Fibroblast of the conjunctiva (primary cell): ENCODE measurements around the gene DCAF6.
"Not testable (repeated sequence)": the region's sequence is repeated elsewhere in the genome, so short reads cannot be mapped to it uniquely, and the experiment has no call there.

Source experiments
- DNase-seq: peaks from one replicate; pipeline ENCODE4 v3.0.0-alpha.2; 2010; ENCODE audit warnings: low read depth

Gene DCAF6, protein sequence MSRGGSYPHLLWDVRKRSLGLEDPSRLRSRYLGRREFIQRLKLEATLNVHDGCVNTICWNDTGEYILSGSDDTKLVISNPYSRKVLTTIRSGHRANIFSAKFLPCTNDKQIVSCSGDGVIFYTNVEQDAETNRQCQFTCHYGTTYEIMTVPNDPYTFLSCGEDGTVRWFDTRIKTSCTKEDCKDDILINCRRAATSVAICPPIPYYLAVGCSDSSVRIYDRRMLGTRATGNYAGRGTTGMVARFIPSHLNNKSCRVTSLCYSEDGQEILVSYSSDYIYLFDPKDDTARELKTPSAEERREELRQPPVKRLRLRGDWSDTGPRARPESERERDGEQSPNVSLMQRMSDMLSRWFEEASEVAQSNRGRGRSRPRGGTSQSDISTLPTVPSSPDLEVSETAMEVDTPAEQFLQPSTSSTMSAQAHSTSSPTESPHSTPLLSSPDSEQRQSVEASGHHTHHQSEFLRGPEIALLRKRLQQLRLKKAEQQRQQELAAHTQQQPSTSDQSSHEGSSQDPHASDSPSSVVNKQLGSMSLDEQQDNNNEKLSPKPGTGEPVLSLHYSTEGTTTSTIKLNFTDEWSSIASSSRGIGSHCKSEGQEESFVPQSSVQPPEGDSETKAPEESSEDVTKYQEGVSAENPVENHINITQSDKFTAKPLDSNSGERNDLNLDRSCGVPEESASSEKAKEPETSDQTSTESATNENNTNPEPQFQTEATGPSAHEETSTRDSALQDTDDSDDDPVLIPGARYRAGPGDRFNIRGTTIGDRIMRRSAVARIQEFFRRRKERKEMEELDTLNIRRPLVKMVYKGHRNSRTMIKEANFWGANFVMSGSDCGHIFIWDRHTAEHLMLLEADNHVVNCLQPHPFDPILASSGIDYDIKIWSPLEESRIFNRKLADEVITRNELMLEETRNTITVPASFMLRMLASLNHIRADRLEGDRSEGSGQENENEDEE

DNA sequence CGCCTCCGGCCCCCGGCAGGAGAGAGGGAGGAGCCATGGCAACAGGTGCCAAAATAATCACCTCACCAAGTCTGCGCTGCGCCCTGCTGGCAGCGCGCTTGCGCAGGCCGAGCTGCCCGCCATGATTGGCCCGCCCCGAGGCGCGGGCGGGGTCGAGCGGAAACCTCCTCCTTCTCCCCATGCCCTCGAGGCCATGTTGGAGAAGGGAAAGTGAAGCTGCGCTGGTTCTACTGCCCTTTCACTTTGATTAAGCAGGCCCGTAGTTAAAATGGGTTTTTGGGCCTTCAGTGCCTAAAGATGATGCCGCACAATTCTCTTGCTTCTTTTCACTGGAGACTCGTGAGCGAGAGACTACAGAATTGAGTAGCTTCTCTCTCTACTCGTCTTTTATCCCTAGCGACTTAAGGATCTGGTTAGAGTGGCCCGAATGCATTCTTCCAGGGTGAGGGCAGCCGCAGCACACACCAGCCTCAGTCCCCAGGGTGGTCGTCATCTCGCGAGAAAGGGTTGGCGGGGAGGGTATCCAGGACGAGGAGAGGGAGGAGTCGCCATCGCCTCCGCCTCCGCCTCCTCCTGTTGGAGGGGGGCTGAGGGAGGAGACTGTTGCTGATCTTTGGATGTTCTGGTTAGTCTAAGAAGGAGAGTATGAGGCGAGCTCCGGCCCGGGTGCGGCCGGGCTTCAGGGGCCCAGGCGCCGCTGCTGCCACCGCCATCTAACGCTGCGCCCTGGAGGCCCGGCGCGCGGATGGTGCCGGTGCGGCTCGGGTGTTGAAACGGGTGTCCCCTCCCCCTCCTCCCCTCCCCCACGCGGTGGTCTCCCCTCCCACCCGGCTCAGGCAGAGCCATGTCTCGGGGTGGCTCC is at the start of gene DCAF6:
Gene DCAF6, plus strand, starts transcription at position 616 of the 862 bp plus-strand sequence. Its CDS starts 229 bp downstream, at position 845.
- DNase-seq: peak; percentile 98

DNA sequence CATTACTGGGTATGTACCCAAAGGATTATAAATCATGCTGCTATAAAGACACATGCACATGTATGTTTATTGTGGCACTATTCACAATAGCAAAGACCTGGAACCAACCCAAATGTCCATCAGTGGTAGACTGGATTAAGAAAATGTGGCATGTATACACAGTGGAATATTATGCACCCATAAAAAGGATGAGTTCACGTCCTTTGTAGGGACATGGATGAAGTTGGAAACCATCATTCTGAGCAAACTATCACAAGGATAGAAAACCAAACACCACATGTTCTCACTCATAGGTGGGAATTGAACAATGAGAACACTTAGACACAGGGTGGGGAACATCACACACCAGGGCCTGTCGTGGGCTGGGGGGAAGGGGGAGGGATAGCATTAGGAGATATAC is 49.3 kb upstream of the DCAF6 start:
- not testable (repeated sequence) for DNase-seq

DNA sequence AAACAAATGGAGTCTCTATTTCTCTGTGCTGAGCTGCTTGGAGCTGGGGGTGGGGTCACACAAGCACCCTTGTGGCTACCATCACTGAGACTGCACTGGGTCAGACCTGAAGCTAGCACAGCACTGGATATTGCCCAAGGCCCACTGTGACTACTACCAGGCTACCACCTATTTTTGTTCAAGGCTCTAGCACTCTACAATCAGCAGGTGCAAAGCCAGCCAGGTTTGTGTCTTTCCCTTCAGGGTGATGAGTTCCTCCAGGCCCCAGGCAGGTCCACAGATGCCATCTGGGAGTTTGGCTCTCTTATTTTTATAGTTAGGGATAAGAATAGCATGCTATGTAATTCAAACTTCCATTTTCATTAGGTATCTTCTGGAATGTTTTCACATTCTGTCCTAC is 46.1 kb upstream of the DCAF6 start:
- no peak for DNase-seq

DNA sequence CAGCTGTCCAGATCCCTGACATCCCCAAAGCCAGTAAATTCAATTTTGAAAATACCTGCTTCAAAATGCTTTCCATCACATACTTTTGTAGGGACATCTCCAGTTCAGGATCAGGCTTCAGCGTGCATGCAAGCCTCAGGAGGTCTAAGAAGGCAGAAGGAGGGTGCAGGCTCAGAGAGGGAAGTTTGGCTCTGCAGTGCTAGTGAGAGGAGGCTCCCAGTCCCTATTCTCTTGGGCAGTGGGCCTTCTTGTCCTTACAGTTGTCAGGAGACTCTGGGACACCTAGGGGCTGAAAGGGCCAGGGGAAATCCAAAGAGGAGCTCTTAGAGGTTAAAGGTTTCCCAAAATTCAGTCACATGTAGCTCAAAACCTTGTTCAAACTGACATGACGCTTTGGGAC is 42.7 kb upstream of the DCAF6 start:
- no peak for DNase-seq

DNA sequence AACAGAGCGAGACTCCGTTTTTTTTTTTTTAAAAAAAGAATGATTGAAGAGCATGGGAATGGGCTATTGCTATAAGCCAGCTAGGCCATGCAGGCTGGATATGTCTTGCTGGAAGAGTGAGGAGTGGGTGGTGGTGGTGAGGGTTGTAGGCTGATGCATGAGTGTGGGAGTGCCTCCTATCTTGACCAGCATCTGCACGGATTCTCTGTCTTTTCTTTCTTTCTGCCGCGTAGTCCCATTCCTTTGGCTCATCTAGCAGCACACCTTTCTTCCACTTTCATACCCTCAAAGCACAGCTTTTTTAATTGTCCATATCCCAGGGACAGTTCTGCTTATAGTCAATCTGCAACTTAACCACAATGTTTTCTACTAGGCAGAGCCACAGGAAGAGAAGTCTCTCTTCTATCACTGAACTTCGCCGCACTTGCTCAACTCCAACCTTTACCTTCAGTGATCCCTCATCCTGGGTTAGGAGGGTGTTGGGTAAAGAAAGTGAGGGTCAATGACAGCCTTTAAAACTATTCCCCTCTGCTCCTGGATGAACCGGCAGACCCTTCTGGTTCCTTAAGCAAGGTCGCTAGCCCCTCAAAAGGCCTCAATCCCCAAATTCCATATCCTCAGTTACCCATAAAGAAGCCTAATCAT is 37.8 kb upstream of the DCAF6 start:
- no peak for DNase-seq

DNA sequence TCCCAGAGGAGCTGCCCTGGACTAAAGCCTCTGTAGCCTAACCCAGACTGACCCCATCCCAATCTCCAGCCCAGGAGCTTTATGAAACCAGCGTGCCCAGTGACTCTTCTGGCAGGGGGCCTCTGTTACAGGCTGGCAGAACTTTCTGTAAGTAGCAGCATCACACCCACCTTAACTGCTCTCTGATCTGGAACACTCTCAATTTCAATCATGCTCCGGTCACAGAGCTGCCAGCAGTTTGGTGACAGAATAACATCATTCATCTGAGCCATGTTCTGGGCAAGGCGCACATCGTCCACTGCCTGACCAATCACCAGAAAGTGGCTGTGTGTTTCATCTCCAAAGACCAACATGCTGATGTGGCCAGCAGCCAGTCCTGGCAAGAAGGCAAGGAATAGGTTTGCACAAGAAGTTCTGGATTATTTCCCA is 37.2 kb upstream of the DCAF6 start:
- DNase-seq: no peak

DNA sequence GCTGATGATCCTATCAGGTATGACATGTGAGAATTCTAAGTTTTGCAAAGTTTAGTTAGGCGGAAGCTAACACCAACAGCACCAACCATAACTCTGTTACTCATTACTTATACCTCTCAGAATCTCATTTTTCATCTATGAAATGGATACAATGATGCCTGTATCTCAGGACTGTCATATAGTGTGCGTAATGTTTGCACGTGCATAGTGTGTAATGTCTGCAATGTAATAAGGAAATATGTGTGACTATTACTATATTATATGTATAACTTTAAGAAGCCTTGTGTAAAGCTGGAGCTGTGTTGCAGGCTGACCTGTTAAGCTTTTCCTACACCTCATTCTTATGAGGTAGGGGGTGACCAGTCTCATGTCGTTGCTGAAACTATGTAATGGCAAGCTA is 35.6 kb upstream of the DCAF6 start:
- DNase-seq: no peak

DNA sequence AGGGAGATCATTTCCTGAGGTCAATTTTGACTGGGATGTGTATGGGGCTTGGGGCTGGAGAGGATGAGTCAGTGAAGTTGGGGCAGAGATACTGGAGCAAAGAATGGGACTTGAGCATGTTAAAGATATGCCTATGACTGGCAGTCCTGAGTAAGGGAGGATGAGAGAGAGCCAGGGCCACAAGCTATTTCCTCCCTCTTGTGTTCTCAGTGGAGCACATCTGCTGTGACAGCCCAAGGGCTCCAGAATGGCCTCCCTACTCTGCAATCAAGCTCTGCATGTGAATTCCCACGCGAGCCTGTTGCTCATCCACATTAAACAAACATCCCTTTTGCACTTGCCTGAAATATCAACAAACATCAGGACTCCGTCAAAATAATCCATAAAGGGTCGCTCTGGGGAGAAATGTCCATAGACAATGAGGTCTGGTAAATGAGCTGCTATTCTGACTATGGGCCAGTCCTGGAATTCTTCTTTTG is 31.8 kb upstream of the DCAF6 start:
- no peak for DNase-seq

DNA sequence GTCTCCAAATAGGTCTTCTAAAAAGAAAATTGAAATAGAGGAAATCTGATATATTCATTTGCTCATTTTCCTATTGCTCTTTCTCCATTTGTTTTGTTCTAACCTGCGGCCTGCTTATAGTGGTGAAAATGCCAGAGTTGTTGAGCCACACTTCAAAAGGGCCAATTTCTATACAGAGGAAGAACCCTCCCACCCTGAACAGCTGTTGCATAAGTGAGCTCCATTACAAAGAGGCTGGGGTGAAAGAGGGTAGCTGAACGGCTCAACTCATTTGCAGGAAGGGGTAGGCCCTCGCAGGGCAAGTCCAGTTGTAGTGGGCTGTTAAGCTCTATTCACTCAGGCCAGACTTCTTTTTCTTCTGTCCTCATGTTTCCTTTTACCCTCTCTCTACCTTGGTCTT is 31.3 kb upstream of the DCAF6 start:
- no peak for DNase-seq

DNA sequence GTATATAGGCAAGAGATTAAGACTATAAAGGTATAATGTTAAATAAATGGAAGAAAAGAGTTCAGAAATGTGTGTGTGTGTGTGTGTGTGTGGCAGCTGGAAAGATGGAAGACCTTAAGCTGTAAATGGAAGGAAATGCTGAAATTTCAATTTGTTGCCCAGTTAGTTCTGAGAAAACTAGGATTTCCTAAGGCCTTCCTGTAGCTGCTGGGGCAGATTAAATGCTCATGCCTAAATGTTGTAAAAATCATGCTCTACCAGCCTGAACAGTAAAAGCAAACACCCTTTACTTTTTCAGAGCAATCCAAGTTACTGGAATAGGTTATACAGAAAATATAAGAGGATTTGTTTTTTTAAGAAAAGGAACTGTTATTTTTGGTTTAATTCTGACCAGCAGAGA is 30.8 kb upstream of the DCAF6 start:
- DNase-seq: no peak

DNA sequence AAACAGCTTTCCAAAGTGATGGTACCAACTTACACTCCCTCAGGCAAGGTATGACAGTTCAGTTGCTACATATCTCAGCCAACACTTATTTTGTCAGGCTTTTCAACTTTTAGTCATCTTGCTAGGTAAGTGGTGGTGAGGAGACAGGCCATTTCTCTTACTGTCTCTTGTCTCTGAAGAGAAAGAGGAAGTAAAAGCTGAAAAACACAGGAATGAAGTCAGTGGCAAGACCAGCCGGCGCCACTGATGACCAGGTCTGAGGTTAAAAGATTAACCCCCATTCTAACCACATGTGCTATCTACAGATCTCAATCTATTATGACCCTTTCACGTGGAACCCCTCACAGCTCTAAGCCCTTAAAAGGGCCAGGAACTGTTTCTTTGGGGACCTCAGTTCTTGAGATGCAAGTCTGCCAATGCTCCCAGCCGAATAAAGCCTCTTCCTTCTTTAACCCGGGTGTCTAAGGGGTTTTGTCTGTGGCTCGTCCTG is 26.7 kb upstream of the DCAF6 start:
- no peak for DNase-seq

DNA sequence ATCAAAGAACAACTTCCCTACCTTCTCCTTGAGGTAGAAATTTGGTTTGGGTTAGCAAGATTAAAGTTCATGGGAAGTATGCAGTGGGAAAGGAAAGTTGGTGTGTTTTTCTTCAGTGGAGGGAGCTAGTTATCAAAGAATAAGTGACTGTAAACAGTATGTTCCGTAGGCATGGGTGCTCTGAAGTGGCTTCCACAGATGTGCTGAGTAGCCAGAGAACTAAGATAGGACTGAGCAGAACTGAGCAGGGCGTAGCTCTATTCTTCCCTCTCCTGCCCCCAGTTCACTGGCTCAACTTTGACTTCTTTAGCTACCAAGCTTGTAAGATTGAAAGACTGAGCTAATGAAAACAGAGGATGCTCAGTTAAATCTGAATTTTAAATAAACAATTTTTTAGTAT is 26.0 kb upstream of the DCAF6 start:
- no peak for DNase-seq

DNA sequence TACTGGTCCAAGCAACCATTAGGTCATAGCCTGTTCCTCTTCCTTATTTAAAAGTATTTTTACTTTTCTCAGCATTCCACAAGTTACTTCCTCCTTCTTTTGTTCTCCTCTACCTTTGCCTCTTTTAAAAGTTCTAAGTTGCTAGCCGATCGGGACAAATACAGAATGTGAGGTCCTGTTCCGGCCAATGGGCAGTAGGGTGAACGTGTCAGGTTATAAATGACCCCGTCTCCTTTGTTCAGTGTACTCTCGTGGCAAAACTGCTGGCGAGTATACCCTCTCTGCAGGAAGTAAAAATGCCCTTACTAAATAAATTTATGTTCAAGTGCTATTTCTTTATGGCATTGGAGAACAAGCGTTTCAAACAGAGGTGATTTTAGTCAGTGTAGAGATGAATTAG is 25.1 kb upstream of the DCAF6 start:
- no peak for DNase-seq

DNA sequence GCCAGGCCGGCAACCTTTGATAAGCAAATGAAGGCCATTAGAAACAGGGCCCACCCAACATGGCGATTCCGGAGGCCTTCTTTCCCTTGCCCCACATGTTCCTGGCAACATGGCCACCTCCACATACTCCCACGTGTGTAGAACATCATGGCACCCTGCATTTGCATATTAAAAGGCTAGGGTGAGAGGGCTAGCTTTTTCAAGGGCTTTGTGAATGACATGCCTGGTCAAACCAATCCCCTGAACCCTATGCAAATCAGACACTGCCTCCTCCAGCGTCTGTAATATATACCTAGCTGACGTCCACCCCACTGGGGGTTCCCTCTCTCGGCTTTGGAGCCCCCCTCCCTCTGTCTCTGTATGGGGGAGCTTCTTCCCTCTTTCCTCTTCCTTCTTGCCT is 24.2 kb upstream of the DCAF6 start:
- no peak for DNase-seq

DNA sequence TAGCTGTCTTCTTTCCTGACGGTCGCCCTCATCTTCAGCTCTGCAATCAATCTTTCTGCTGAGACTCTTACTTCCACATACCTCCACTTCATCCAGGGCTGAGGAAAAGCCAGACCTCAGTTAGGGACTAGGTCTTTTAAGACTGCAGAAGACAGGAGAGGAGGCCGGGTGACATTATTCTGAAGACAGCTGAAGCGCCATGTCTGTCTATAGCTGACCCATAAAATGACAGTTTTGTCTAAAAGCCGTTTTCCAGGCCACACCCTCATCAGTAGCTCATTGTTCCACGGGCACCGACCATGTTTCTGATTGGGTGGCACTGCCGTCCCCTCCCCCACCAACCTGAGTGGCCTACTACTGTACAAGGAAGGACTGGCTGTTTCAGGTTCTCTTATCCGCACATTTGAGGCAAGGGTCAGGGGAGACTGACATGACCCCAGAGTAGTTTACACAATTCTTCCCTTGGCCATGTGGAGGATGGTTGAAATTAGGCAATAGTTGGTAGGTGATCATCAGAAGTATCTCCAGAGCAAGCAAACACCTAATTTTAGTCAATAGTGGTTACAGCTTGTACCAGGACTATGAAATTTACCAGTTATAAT is 22.5 kb upstream of the DCAF6 start, which contains the start of gene ADCY10:
Gene ADCY10, minus strand, starts transcription at position 240 of the 602 bp plus-strand sequence. CDS start 8,994 bp downstream, outside the sequence.
- DNase-seq: no peak

DNA sequence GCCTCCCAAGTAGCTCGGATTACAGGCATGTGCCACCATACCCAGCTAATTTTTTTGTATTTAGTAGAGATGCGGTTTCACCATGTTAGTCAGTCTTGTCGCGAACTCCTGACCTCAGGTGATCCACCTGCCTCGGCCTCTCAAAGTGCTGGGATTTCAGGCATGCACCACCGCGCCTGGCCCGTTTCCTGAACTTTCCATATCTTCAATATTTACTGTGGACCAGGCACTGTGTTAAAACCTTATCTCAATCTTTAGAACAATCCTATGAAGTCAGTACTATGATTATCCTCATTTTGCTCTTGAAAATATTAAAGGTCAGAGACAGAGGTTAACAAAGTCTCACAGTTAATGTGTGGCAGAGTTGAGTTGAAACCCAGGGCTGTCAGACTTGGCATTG is 20.9 kb upstream of the DCAF6 start:
- DNase-seq: no peak

DNA sequence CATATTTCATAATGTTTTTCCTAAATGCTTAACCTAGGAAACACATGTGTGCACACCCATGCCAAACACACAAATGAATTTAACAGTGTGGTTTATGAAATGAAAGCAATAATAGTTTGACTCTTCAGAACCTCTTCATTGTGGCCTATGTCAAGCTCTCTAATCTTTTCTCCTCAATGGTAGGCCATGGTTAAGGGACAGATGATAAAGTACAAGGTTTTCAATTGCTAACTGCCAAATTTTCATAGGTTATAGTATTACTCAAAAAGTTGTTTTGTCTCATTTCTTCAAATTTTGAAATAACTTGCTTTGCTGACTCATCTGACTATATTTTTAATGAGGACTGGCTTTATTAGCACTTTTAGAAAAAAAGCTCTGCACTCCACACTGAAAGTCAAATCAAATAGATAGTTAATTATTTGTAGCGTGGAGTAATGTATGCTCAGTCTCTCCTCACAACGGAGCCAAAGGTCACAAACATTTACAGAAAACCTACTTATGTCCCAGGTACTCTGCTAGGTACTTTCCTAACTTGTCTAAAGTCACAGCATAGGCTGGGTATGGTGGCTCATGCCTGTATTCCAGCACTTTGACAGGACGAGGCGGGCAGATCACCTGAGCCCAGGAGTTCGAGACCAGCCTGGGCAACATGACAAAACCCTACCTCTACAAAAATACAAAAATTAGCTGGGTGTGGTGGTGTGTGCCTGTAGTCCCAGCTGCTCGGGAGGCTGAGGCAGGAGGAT is 19.5 kb upstream of the DCAF6 start:
- DNase-seq: no peak

DNA sequence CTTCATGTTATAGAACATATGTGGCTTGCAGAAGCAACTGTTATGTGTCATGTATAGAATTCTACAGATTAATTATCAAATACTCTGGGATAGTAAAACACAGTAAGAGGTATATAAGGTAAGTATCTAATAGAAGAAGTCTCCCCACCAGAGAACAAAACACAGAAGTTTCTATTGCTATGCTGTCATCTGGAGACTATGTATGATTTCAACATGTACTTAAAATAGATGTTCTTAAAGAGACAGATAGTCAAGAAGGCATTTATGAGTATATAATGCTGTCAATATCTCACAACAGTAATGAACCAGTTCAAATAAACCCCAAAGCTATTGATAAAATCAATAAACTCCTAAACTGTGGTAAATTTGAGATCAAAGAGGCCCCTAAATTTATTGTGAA is 14.5 kb upstream of the DCAF6 start:
- DNase-seq: no peak

DNA sequence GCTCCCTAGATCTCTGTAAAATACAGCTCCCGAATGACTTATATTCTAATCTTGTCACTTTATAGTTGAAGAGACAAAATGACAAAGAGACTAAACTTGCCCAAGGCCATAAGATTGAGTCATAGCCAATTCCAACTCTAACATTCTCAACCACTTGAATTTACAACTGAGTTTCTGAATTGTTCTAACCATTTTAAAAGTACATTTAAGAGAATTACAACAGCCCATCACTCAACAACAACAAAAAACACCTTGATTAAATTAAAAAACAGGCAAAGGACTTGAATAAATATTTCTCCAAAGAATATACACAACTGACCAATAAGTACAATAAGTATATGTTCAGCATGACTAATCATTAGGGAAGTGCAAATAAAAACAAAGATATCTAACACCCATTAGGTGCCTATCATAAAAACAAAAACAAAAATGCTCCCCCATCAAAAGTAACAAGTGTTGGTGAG is 13.8 kb upstream of the DCAF6 start:
- DNase-seq: no peak
